Measurements from ENCODE around the gene ASB17. TPM values are rescaled to one million over a fixed set of nuclear protein-coding genes. Genes with fewer than 3 reads are reported as not detected.

The ASB17 gene
- total RNA-seq, 1 donor from 2014 or later = not detected

DNA sequence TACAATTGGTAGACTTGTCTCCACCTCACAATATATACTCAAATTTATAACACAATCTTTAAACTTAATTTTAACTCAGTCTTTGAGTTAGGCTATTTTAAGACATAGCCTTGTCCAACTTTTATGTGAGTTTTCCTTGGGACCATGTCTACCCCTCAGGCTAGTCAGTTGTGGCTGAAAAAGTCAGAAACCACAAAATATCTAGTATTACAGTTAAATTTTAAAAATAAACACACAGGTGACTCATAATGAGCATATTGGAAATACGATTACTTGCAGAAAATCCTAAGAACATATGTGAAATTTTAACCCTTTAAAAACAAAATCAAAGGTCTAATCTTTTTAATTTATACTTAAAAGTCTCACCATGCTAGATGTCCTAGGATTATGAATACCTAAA is 4.8 kb upstream of the ASB17 start:
- TF ChIP-seq CTCF (IDR thresholded peaks at IDR 0.05) = no peak
- Histone ChIP-seq H3K9me3 (no peaks in the 10 kb centered on the region), H3K27ac (no peak overlapping the region), H3K36me3 (no peaks in the 10 kb centered on the region), H3K4me1 (no peaks in the 10 kb centered on the region), H3K4me3 (no peak overlapping the region), H3K27me3 (ENCODE audit: low read depth) (no peaks in the 10 kb centered on the region)
- DNase-seq (no peak), ATAC-seq (no peak)
- intact Hi-C loops (cut with DNase I) = no loop called here

GRCh38 chr1:75922698-75923097 is 9.5 kb downstream of the ASB17 start:
- Histone ChIP-seq H3K27me3 (ENCODE audit: low read depth) (no peaks in the 10 kb centered on the region), H3K4me3 (no peak overlapping the region), H3K9me3 (no peaks in the 10 kb centered on the region), H3K36me3 (no peaks in the 10 kb centered on the region), H3K27ac (no peak overlapping the region), H3K4me1 (no peaks in the 10 kb centered on the region)
- TF ChIP-seq CTCF (IDR thresholded peaks at IDR 0.05) = no peak
- ATAC-seq (no peak), DNase-seq (no peak)
- intact Hi-C loops (cut with DNase I) = no loop called here

GRCh38 chr1:75916834-75917233 is 15.4 kb downstream of the ASB17 start:
- Histone ChIP-seq H3K9me3 (no peaks in the 10 kb centered on the region), H3K27ac (no peak overlapping the region), H3K36me3 (no peaks in the 10 kb centered on the region), H3K4me3 (no peak overlapping the region), H3K27me3 (ENCODE audit: low read depth) (no peaks in the 10 kb centered on the region), H3K4me1 (no peaks in the 10 kb centered on the region)
- TF ChIP-seq CTCF (IDR thresholded peaks at IDR 0.05) = no peak
- no peak for DNase-seq
- ATAC-seq = no peak
- intact Hi-C loops (cut with DNase I) = no loop called here

DNA sequence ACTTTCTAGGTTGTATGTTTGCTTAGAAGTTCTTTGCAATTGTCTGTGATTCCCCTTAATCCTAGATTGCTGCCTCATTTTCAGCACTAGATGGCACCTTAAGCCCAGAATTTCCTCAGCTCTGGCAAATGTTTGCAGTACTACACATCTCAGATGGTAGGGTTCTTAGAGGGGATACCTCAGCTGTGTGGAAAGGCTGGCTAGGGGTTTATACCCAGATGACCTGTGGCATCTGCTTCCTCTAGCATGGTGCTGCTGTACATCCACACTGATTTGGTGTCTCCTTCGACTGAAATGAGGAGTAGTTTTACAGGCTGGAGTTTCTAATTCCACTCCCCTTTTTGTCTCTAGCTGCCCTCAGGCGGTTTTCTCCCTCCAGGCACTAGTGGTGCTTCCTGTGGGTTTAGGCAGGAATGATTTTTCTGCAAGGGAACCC is 23.5 kb downstream of the ASB17 start:
- H3K27me3 ChIP-seq (ENCODE audit: low read depth) = no peaks in the 10 kb centered on the region
- no peak for DNase-seq
- intact Hi-C loops (cut with DNase I) = no loop called here

GRCh38 chr1:75901371-75901770 is 30.8 kb downstream of the ASB17 start:
- intact Hi-C loops (cut with DNase I) = no loop called here
- no peak for TF ChIP-seq CTCF (IDR thresholded peaks at IDR 0.05)
- no peak for ATAC-seq

More for the DNA sequence above, 23.5 kb downstream of the ASB17 start:
- Histone ChIP-seq H3K36me3 (no peaks in the 10 kb centered on the region), H3K4me1 (no peaks in the 10 kb centered on the region), H3K9me3 (no peaks in the 10 kb centered on the region), H3K4me3 (no peak overlapping the region), H3K27ac (no peak overlapping the region)
- no peak for TF ChIP-seq CTCF (IDR thresholded peaks at IDR 0.05)
- ATAC-seq = no peak

GRCh38 chr1:75884437-75884836 is 47.8 kb downstream of the ASB17 start:
- TF ChIP-seq CTCF (IDR thresholded peaks at IDR 0.05) = no peak
- DNase-seq (no peak), ATAC-seq (no peak)
- Histone ChIP-seq H3K4me1 (no peaks in the 10 kb centered on the region), H3K4me3 (no peak overlapping the region), H3K27ac (no peak overlapping the region), H3K9me3 (no peaks in the 10 kb centered on the region), H3K36me3 (no peaks in the 10 kb centered on the region), H3K27me3 (ENCODE audit: low read depth) (no peaks in the 10 kb centered on the region)
- intact Hi-C loops (cut with DNase I) = no loop called here

More at GRCh38 chr1:75901371-75901770, 30.8 kb downstream of the ASB17 start:
- Histone ChIP-seq H3K4me3 (no peak overlapping the region), H3K9me3 (no peaks in the 10 kb centered on the region), H3K36me3 (no peaks in the 10 kb centered on the region), H3K4me1 (no peaks in the 10 kb centered on the region), H3K27me3 (ENCODE audit: low read depth) (no peaks in the 10 kb centered on the region), H3K27ac (no peak overlapping the region)
- DNase-seq = no peak
